Bronchial epithelial cell (primary cell): ENCODE data around the gene CFB. TPM values are rescaled to one million over a fixed set of nuclear protein-coding genes. Genes with fewer than 3 reads are reported as not detected.

ENCODE experiments used
- DNase-seq: peaks from one replicate; pipeline ENCODE4 v3.0.0-alpha.2; 2010; ENCODE audit warnings: low read depth
- FAIRE-seq: peaks from 2 replicates; lab custom pipeline; 2011; peaks lifted over from hg19 to GRCh38; lab: Jason Lieb, UNC
- H3K27me3 ChIP-seq: 2 replicates; pipeline ENCODE4 v1.5.1; 2011; ENCODE audit warnings: low read length; ENCODE audit not compliant: control insufficient read depth, insufficient read depth
- H3K36me3 ChIP-seq: 2 replicates; pipeline ENCODE4 v1.5.1; 2011; ENCODE audit warnings: low read length; ENCODE audit not compliant: control insufficient read depth, insufficient read depth
- H3K4me3 ChIP-seq: 2 replicates; pipeline ENCODE4 v1.5.1; 2011; ENCODE audit warnings: mild to moderate bottlenecking, low read depth, low read length, control low read depth
- total RNA-seq: library from RNA; depleted of rRNA; stranded (reverse); fragments of >200 nt; gene quantifications from 2 replicates; pipeline ENCODE4 v1.2.1, GENCODE V29; 2014
- TF ChIP-seq, protein P1 (sequence below): IDR thresholded peaks from 2 replicates; pipeline ENCODE4 v1.5.1; 2011; ENCODE audit warnings: mild to moderate bottlenecking, moderate library complexity, low read length, control low read depth, inconsistent platforms; ENCODE audit not compliant: insufficient read depth, severe bottlenecking

Gene CFB
- total RNA-seq, 1 donor from 2014 or later = 2.6 TPM

DNA sequence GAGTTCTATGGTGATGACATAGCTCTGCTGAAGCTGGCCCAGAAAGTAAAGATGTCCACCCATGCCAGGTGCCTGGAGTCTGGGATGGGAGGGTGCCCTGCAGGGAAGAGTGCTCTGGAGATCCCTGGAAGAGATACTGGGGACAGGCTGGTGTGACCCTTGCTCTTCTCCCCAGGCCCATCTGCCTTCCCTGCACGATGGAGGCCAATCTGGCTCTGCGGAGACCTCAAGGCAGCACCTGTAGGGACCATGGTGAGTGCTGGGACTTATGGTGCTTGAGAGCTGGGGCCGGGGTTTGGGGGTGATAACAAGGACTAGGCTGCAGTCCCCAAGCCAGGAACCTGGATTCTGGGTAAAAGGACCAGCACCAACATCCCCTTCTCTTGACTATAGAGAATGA lies 2.2 kb upstream of the CFB start:
- H3K27me3 ChIP-seq = no peaks in the 10 kb centered on the region
- FAIRE-seq = no peak
- TF ChIP-seq, protein P1, sequence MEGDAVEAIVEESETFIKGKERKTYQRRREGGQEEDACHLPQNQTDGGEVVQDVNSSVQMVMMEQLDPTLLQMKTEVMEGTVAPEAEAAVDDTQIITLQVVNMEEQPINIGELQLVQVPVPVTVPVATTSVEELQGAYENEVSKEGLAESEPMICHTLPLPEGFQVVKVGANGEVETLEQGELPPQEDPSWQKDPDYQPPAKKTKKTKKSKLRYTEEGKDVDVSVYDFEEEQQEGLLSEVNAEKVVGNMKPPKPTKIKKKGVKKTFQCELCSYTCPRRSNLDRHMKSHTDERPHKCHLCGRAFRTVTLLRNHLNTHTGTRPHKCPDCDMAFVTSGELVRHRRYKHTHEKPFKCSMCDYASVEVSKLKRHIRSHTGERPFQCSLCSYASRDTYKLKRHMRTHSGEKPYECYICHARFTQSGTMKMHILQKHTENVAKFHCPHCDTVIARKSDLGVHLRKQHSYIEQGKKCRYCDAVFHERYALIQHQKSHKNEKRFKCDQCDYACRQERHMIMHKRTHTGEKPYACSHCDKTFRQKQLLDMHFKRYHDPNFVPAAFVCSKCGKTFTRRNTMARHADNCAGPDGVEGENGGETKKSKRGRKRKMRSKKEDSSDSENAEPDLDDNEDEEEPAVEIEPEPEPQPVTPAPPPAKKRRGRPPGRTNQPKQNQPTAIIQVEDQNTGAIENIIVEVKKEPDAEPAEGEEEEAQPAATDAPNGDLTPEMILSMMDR = no peak
- DNase-seq = no peak
- H3K4me3 ChIP-seq = no peak overlapping the region
- H3K36me3 ChIP-seq = no peaks in the 10 kb centered on the region

GRCh38 chr6:31945154-31945506 lies 765 bp upstream of the CFB start:
- DNase-seq = no peak
- Histone ChIP-seq H3K27me3 (no peaks in the 10 kb centered on the region), H3K36me3 (no peaks in the 10 kb centered on the region), H3K4me3 (no peak overlapping the region)
- no peak for FAIRE-seq
- TF ChIP-seq, protein P1 = no peak

DNA sequence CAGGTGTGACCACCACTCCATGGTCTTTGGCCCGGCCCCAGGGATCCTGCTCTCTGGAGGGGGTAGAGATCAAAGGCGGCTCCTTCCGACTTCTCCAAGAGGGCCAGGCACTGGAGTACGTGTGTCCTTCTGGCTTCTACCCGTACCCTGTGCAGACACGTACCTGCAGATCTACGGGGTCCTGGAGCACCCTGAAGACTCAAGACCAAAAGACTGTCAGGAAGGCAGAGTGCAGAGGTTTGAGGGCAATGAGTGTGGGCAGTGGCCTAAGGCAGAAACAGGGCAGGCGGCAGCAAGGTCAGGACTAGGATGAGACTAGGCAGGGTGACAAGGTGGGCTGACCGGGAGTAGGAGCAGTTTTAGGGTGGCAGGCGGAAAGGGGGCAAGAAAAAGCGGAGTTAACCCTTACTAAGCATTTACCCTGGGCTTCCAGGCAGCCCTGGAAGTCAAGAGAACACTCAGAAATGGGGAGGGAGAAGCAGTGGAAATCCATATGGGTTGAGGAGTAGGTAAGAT lies 533 bp downstream of the CFB start:
- FAIRE-seq (no peak), DNase-seq (no peak)
- H3K27me3 ChIP-seq = no peaks in the 10 kb centered on the region
- no peaks in the 10 kb centered on the region for H3K36me3 ChIP-seq
- TF ChIP-seq, protein P1 = no peak
- H3K4me3 ChIP-seq = no peak overlapping the region

DNA sequence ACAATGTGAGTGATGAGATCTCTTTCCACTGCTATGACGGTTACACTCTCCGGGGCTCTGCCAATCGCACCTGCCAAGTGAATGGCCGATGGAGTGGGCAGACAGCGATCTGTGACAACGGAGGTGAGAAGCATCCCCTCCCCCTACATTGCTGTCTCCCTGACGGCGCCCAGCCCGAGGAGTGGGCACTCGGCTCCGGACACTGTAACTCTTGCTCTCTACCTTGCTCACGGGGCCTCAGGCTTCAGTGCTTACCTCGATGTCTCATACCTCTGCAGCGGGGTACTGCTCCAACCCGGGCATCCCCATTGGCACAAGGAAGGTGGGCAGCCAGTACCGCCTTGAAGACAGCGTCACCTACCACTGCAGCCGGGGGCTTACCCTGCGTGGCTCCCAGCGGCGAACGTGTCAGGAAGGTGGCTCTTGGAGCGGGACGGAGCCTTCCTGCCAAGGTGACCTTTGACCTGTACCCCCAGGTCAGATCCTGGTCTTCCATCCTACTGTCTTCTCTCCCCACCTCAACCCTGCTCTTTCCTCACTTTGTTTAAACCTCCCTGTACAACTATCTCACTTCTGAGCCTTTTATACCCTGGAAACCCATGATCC lies 1.3 kb downstream of the CFB start:
- DNase-seq (no peak), FAIRE-seq (no peak)
- Histone ChIP-seq H3K27me3 (no peaks in the 10 kb centered on the region), H3K4me3 (no peak overlapping the region), H3K36me3 (peaks cover 3% of the 10 kb centered on the region)
- TF ChIP-seq, protein P1 = no peak

GRCh38 chr6:31947864-31948263 lies 2.0 kb downstream of the CFB start:
- FAIRE-seq (no peak), DNase-seq (no peak)
- TF ChIP-seq, protein P1 = no peak
- Histone ChIP-seq H3K4me3 (no peak overlapping the region), H3K27me3 (no peaks in the 10 kb centered on the region), H3K36me3 (peaks cover 3% of the 10 kb centered on the region)

DNA sequence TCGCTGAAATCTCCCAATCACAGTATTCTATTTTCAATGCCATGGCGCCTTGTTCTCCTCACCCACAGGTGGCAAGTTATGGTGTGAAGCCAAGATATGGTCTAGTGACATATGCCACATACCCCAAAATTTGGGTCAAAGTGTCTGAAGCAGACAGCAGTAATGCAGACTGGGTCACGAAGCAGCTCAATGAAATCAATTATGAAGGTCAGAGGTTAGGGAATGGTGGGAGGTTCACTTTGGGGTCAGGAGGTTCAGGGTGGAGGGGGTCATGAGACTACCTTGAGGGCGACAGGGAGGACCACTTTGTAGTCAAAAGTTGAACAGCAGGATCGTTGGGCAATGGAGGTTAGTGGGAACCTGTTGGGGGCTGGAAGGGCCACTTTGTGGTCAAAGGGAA lies 2.4 kb downstream of the CFB start:
- FAIRE-seq (no peak), DNase-seq (no peak)
- TF ChIP-seq, protein P1 = no peak
- Histone ChIP-seq H3K36me3 (peaks cover 3% of the 10 kb centered on the region), H3K27me3 (no peaks in the 10 kb centered on the region), H3K4me3 (no peak overlapping the region)
